Choroid plexus epithelial cell (primary cell): ENCODE data around the gene MAP2K5.

Experiments
- DNase-seq: peaks from one replicate; pipeline ENCODE4 v3.0.0-alpha.2; 2010; ENCODE audit warnings: low read depth
- H3K4me3 ChIP-seq: 2 replicates; pipeline ENCODE4 v1.5.1; 2011; ENCODE audit warnings: low read depth, mild to moderate bottlenecking, control low read depth, low read length, moderate library complexity
- TF ChIP-seq, protein P1 (sequence below): conservative IDR thresholded peaks from 2 replicates; pipeline ENCODE4 v1.5.1; 2011; ENCODE audit warnings: low read depth, mild to moderate bottlenecking, control low read depth, inconsistent platforms, low read length, moderate library complexity

Gene MAP2K5

DNA sequence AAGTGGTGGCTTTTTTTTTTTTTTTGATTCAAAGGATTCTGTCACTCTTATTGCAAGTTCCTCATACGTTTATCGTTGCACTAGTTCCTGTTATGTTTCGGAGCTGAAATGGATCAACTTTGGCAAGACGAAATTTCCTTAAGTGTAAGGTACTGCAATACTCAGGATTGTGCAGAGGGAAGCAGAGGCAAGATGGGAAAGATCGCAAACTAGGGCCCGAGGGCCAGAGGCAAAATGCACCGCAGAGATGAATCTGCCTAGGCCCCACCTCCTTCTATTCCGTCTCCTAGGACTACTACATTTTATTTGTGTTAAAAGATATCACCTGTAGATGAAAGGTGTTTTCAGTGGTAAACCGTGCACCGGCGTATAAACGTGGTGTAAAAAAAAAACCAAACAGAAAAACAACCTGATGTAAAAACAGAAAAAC is 297.0 kb downstream of the MAP2K5 start:
- DNase-seq = peak; percentile 57
- peak overlapping the region; percentile 44 for H3K4me3 ChIP-seq
- TF ChIP-seq, protein P1, sequence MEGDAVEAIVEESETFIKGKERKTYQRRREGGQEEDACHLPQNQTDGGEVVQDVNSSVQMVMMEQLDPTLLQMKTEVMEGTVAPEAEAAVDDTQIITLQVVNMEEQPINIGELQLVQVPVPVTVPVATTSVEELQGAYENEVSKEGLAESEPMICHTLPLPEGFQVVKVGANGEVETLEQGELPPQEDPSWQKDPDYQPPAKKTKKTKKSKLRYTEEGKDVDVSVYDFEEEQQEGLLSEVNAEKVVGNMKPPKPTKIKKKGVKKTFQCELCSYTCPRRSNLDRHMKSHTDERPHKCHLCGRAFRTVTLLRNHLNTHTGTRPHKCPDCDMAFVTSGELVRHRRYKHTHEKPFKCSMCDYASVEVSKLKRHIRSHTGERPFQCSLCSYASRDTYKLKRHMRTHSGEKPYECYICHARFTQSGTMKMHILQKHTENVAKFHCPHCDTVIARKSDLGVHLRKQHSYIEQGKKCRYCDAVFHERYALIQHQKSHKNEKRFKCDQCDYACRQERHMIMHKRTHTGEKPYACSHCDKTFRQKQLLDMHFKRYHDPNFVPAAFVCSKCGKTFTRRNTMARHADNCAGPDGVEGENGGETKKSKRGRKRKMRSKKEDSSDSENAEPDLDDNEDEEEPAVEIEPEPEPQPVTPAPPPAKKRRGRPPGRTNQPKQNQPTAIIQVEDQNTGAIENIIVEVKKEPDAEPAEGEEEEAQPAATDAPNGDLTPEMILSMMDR = no peak

DNA sequence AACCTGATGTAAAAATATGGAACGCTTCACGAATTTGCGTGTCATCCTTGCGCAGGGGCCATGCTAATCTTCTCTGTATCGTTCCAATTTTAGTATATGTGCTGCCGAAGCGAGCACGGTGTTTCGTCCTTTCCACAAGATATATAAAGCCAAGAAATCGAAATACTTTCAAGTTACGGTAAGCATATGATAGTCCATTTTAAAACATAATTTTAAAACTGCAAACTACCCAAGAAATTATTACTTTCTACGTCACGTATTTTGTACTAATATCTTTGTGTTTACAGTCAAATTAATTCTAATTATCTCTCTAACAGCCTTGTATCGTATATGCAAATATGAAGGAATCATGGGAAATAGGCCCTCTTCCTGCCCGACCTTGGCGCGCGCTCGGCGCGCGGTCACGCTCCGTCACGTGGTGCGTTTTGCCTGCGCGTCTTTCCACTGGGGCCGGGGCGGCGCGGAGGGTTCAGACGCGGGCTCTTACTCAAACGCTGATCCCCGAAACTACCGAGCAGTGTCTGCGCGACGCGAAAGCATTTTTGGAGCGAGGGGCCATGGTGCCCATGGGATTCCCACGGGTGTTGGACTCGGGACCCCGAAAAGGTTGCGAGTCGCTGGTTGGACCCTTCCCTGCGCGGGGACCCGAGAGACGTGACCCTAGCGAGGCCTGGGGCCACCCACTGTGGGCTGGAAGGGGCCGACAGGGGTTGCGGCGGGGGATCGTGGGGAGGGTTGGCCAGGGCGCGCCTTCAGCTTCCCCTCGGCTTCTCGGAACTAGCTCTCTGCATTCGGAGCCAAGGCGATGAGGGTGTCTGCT is 297.6 kb downstream of the MAP2K5 start, which contains the start of gene RNU6-1:
Gene RNU6-1, minus strand, starts transcription at position 117 of the 820 bp plus-strand sequence.
- TF ChIP-seq, protein P1 = no peak
- peak; percentile 94 for DNase-seq
- H3K4me3 ChIP-seq = peak within 1 kb of the TSS; percentile 97

DNA sequence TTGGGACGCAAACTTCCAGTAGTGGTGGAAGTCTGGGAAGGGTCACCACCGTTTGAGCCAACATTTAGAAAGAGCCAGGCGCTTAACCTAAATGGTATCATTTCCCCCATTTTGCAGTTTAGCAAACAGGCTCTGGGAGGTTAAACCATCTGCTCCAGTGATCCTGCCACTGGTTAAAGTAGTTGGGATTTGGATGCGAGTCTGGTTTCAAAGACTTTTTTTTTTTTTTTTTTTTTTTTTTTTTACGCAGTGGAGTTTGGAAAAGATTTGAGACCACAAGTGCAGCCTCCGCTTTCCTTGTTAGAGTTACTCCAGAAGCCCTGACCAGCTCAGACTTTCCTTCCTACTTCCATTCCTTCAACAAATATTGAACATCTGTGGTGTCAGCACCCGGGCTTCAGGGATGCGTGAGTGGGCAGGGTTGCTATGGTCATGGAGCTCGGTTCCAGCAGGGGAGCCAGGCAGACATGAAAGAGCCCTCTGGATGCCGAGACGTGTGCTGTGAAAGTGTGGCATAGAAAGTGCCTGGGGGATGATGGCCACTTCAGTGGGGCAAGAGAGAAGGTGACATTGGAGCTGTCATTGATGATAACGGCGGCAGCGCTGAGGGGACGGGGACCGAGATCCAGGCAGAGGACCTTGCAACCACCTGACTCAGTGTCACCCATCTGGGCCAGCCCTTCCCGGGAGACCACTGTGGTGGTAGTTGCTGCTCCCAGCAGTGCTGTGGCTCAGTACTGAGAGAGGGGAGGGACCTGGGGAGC is 298.4 kb downstream of the MAP2K5 start:
- H3K4me3 ChIP-seq = peak overlapping the region; percentile 97
- peak; percentile 55 for DNase-seq
- TF ChIP-seq, protein P1 = peak; percentile 17

DNA sequence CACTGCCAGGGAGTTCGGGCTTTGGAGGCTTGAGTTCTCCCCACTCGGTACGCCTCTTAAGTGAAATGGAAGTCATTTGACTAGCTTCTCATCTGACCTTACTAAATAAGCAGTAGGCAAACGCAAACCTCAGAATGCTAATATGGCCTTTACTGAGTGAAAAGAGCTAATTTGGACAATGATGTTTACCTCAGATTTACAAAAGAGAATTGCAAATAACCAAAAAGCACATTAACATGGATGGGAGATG is 298.9 kb downstream of the MAP2K5 start:
- H3K4me3 ChIP-seq = no peak overlapping the region
- TF ChIP-seq, protein P1 = no peak
- no peak for DNase-seq

DNA sequence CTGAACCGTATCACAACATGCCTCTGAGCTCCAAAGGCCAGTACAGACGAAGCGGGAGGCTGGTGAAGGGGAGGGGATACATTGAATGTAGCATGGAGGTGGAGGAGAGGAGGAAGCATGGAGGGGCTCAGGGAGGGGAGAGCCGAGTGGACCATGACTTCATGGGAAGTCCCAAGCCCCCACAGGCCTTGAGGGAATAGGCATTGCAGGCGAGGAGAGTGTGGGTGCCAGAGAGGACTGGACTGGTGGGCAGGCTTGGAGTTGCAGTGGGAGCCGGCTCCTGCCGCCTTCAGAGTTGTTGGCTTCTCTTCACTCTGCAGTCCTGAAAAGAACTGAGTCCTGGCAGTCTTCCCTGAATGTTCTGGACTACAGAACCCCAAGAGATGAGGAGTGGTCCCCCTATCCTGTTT is 300.6 kb downstream of the MAP2K5 start:
- H3K4me3 ChIP-seq = no peak overlapping the region
- TF ChIP-seq, protein P1 = no peak
- DNase-seq = no peak

DNA sequence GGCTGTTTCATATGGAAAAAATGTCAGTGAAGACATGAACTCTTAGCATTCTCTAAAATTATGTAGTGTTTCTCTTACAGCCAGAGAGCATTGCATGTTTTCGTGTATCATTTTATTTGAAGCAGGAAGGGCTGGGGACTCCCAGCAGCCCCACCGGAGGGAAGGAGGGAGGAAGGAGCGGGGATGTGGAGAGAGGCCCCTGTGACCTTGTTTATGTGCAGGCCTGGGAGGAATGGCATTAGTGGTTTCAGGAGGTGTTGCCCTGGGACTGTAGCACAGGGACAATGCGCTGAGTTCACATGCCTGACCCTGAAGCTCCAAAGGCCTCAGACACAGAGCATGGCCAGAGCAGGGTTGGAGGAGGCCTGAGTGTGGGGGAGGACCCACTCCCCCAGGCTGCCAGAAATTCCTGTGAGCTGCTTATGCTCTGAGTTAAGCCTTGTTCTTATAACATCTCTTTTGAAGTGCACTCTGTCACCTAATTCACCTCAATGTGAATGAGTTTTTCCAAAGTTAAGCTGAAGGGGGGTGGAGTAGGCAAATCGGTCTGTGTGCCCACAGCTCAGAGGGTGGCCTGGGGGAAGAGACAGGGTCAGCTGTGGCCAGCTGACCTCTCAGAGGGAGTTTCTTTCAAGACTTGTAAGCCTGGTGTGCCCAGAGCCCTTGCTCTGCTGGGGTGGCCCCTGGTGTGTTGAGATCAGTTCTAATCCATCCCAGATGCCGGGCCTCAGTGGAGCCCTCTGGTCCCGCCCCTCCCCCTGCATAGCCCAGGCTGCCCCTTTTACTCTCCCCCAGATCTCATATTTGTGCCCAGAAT is 301.3 kb downstream of the MAP2K5 start:
- H3K4me3 ChIP-seq = no peak overlapping the region
- DNase-seq = peak; percentile 80
- TF ChIP-seq, protein P1 = no peak
